GM12892 (cell line): Measurements from ENCODE around the gene SCAPER.

Source experiments
- POLR2A ChIP-seq: IDR thresholded peaks from 2 replicates; pipeline ENCODE4 v1.6.1; 2011; ENCODE audit warnings: low read depth, low read length, control low read depth
- POLR2AphosphoS5 ChIP-seq: IDR thresholded peaks from 2 replicates; pipeline ENCODE4 v1.6.1; 2011; ENCODE audit warnings: low read depth, low read length, control low read depth
- TAF1 ChIP-seq: IDR thresholded peaks from 2 replicates; pipeline ENCODE4 v1.6.1; 2011; ENCODE audit warnings: low read depth, mild to moderate bottlenecking, control low read depth, low read length, borderline replicate concordance

DNA sequence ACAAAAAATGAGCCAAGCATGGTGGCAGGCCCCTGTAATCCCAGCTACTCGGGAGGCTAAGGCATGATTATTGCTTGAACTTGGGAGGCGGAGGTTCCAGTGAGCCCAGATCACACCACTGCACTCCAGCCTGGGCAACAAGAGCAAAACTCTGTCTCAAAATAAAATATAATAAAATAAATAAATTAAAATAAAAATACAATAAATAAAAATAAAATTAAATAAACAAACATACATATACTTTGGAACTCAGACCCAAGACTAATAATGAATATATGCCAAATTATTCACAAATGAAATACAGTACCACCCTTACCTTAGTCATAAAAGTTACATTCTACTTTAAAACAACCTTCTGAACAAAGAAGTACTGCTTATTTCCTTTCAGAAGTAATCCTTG lies 81.8 kb downstream of the SCAPER start:
- TF ChIP-seq POLR2A (no peak), TAF1 (no peak), POLR2AphosphoS5 (no peak)
